SK-N-MC (cell line): ENCODE measurements around the gene ODC1.

Experiments
- EZH2 ChIP-seq: fragments of 200-600 bp; sonication (generic); IDR thresholded peaks from one replicate; pipeline ENCODE4 v1.6.1; 2017; ENCODE audit warnings: antibody characterized with exemption
- FOXP2 ChIP-seq: optimal IDR thresholded peaks from 2 replicates; pipeline ENCODE3; 2011; ENCODE audit warnings: mild to moderate bottlenecking, moderate library complexity; ENCODE audit not compliant: insufficient read depth; ENCODE audit errors: extremely low read length, control extremely low read depth
- POLR2AphosphoS5 ChIP-seq: IDR thresholded peaks from 2 replicates; pipeline ENCODE4 v1.6.1; 2012; ENCODE audit warnings: mild to moderate bottlenecking, low read depth, low read length, borderline replicate concordance

DNA sequence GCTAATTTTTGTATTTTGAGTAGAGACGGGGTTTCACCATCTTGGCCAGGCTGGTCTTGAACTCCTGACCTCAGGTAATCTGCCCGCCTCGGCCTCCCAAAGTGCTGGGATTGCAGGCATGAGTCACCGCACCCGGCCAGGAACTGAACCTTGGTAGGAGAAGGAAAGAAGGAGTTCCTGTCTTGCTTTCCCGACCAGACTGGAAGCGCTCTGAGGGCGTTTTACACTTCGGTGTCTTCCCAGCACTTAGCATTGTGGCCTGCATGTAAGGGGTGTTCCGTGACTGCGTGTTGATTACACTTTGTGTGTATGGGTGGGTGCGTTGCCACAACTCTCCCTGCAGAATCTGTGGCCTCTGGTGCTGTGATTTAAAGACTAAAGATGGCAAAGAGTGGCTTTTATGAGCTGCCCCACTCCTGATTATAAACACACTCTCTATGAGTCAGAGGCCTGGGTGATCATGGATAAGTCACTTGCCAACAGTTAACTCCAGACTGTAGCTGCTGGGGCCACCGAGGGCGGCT, 46.0 kb downstream of the ODC1 start:
- TF ChIP-seq EZH2 (no peak), POLR2AphosphoS5 (no peak), FOXP2 (no peak)
